Naive thymus-derived CD4-positive, alpha-beta T cell (primary cell): Measurements from ENCODE around the gene ADGRG1. TPM values are rescaled to one million over a fixed set of nuclear protein-coding genes. Genes with fewer than 3 reads are reported as not detected.
A peak's percentile ranks its signal among the peaks of the same experiment; 100 is the strongest.

Experiments
- ATAC-seq: fragments of 150-1000 bp; cut with Tn5 transposase; 2 replicates; pipeline ENCODE4 v1.10.0; 2021; ENCODE audit warnings: mild to moderate bottlenecking, moderate library complexity
- CTCF ChIA-PET: fragments of 350-600 bp; sonication (Branson Sonifier 250); formaldehyde crosslinking; loops from one replicate; lab custom pipeline; 2021; ENCODE audit warnings: antibody characterized with exemption; lab: Charles Lee
- POLR2A ChIA-PET: fragments of 350-600 bp; sonication (Branson Sonifier 250); formaldehyde crosslinking; loops from one replicate; lab custom pipeline; 2021; ENCODE audit warnings: antibody characterized with exemption, inconsistent platforms; lab: Charles Lee
- DNase-seq, 9 donors: peaks; one replicate each; pipeline versions ENCODE4 v3.0.0 to v3.0.0-alpha.2; 2020 to 2022; ENCODE audit warnings: mixed read lengths in 1 of 9
- H3K27ac ChIP-seq: one replicate; pipeline ENCODE4 v1.7.0; 2013; ENCODE audit warnings: mild to moderate bottlenecking, low read depth, low read length, moderate library complexity
- H3K27me3 ChIP-seq, 2 donors: one replicate each; pipeline ENCODE4 v1.7.0; 2013; ENCODE audit warnings: low read length in 2 of 2, mild to moderate bottlenecking in 2 of 2, moderate library complexity in 2 of 2; ENCODE audit not compliant: control insufficient read depth in 2 of 2, insufficient read depth in 2 of 2
- H3K36me3 ChIP-seq, 3 experiments: 1 replicate in 2 of 3; 2 replicates in 1 of 3; pipeline ENCODE4 v1.7.0; 2013; ENCODE audit warnings: low read length in 3 of 3, mild to moderate bottlenecking in 3 of 3, moderate library complexity in 1 of 3; ENCODE audit not compliant: insufficient read depth in 3 of 3, control insufficient read depth in 2 of 3
- H3K4me1 ChIP-seq, 2 donors: one replicate each; pipeline ENCODE4 v1.7.0; 2013; ENCODE audit warnings: low read length in 2 of 2, mild to moderate bottlenecking in 2 of 2, moderate library complexity in 1 of 2; ENCODE audit not compliant: control insufficient read depth in 2 of 2, insufficient read depth in 2 of 2
- H3K4me3 ChIP-seq: 2 replicates; pipeline ENCODE4 v1.7.0; 2013; ENCODE audit warnings: mild to moderate bottlenecking, low read length
- H3K9me3 ChIP-seq, 3 experiments: 1 replicate in 2 of 3; 2 replicates in 1 of 3; pipeline ENCODE4 v1.7.0; 2013; ENCODE audit warnings: low read length in 3 of 3; ENCODE audit not compliant: control insufficient read depth in 2 of 3
- H3K27ac Mint-ChIP-seq, 9 donors: one replicate each; pipeline ENCODE4 v1.8.0; 2020 to 2022; ENCODE audit warnings: mixed read lengths in 9 of 9, mild to moderate bottlenecking in 8 of 9, moderate library complexity in 5 of 9, inconsistent platforms in 2 of 9
- H3K27me3 Mint-ChIP-seq, 5 donors: one replicate each; pipeline ENCODE4 v1.8.0; 2021 to 2022; ENCODE audit warnings: mixed read lengths in 5 of 5, mild to moderate bottlenecking in 1 of 5
- H3K36me3 Mint-ChIP-seq, 5 donors: one replicate each; pipeline ENCODE4 v1.8.0; 2020 to 2022; ENCODE audit warnings: mixed read lengths in 5 of 5, mild to moderate bottlenecking in 3 of 5, inconsistent platforms in 1 of 5
- H3K4me1 Mint-ChIP-seq, 7 donors: one replicate each; pipeline ENCODE4 v1.8.0; 2020 to 2022; ENCODE audit warnings: mixed read lengths in 7 of 7, mild to moderate bottlenecking in 3 of 7, inconsistent platforms in 1 of 7
- H3K4me3 Mint-ChIP-seq, 10 donors: one replicate each; pipeline ENCODE4 v1.8.0; 2020 to 2022; ENCODE audit warnings: mild to moderate bottlenecking in 10 of 10, mixed read lengths in 10 of 10, moderate library complexity in 6 of 10, inconsistent platforms in 2 of 10
- H3K9me3 Mint-ChIP-seq, 11 donors: one replicate each; pipeline ENCODE4 v1.8.0; 2020 to 2022; ENCODE audit warnings: mixed read lengths in 11 of 11, mild to moderate bottlenecking in 4 of 11, inconsistent platforms in 1 of 11, moderate library complexity in 1 of 11
- intact Hi-C, 2 donors: fragments of 100-400 bp; cut with micrococcal nuclease; formaldehyde crosslinking; loops; one replicate each; pipeline ENCODE4 v1.15.1; 2023
- polyA plus RNA-seq, 2 donors: library from polyadenylated mRNA; unstranded; fragments of 300-500 nt; fragmentation: Illumina TruSeq; gene quantifications; one replicate each; pipeline ENCODE4 v1.2.3, GENCODE V29; 2021
- total RNA-seq, 6 experiments: library from RNA in 5 of 6; stranded (reverse) in 5 of 6; gene quantifications; 1 replicate in 5 of 6; 2 replicates in 1 of 6; pipeline ENCODE4 v1.2.3 and lab custom pipeline; 2021 to 2026

Gene ADGRG1
- total and polyA plus RNA-seq, 7 experiments from 2014 or later, result 0.07 to 96.0 (median 1.5) TPM

GRCh38 chr16:57601801-57602478 is 26.5 kb upstream of the ADGRG1 start:
- no peaks in the 10 kb centered on the region for H3K27me3 ChIP-seq

GRCh38 chr16:57603115-57604024 is 25.1 kb upstream of the ADGRG1 start:
- CTCF ChIA-PET, result interaction anchor here (1.1 kb wide), 1 partner anchor 46 kb away, joined by 4 read pairs; no protein-coding TSS in a partner anchor
- H3K36me3 ChIP-seq, result no peaks in the 10 kb centered on the region
- no peaks in the 10 kb centered on the region for H3K27me3 ChIP-seq
- H3K36me3 Mint-ChIP-seq, result peaks cover 0 to 4% (median 0%) of the 10 kb centered on the region in 5 donors
- peaks cover 16 to 58% (median 27%) of the 10 kb centered on the region in 7 donors for H3K4me1 Mint-ChIP-seq
- ATAC-seq, result no peak
- H3K9me3 Mint-ChIP-seq, result peaks cover 0 to 3% (median under 1%) of the 10 kb centered on the region in 11 donors
- peak overlapping the region in 7 of 9 donors; percentile 1 to 69 (median 24) for H3K27ac Mint-ChIP-seq
- no peak for DNase-seq
- POLR2A ChIA-PET, result no interaction called here
- peaks cover 0 to 2% (median 0%) of the 10 kb centered on the region in 5 donors for H3K27me3 Mint-ChIP-seq
- peaks cover 24 to 46% of the 10 kb centered on the region in 2 donors for H3K4me1 ChIP-seq
- no peak overlapping the region for H3K27ac ChIP-seq
- H3K4me3 Mint-ChIP-seq, result peak overlapping the region in 1 of 10 donors; percentile 10
- H3K4me3 ChIP-seq, result no peak overlapping the region
- intact Hi-C loops, result loop anchor here in 1 of 2 donors (10.0 kb wide), 1 partner anchor 69 kb away; the partner anchor contains the start of gene CCDC102A
- no peaks in the 10 kb centered on the region for H3K9me3 ChIP-seq

More at GRCh38 chr16:57601801-57602478, 26.5 kb upstream of the ADGRG1 start:
- ATAC-seq, result peak; percentile 88
- intact Hi-C loops, result loop anchor here (1.0 to 10.0 kb wide), 4 partner anchors 8 to 67 kb away; partner anchors contain the start of gene CCDC102A (in 1 of the 2)
- Mint-ChIP-seq H3K36me3 (peaks cover 0 to 7% (median 4%) of the 10 kb centered on the region in 5 donors), H3K27ac (peak overlapping the region; percentile 80 to 96 (median 90)), H3K9me3 (peaks cover 0 to 17% (median 7%) of the 10 kb centered on the region in 11 donors), H3K27me3 (peaks cover 0 to 2% (median 0%) of the 10 kb centered on the region in 5 donors), H3K4me1 (peaks cover 16 to 52% (median 27%) of the 10 kb centered on the region in 7 donors), H3K4me3 (peak overlapping the region; percentile 28 to 77 (median 58))
- Histone ChIP-seq H3K9me3 (no peaks in the 10 kb centered on the region), H3K27ac (peak overlapping the region; percentile 51), H3K36me3 (no peaks in the 10 kb centered on the region), H3K4me3 (no peak overlapping the region), H3K4me1 (peaks cover 24 to 46% of the 10 kb centered on the region in 2 donors)
- ChIA-PET POLR2A (interaction anchor here (1.0 to 3.2 kb wide), 3 partner anchors 8 to 415 kb away, joined by 3 to 11 read pairs (median 4); no protein-coding TSS in a partner anchor), CTCF (interaction anchor here (0.6 to 1.4 kb wide), 4 partner anchors 9 to 49 kb away, joined by 3 to 4 read pairs (median 3); no protein-coding TSS in a partner anchor)
- peak in 8 of 9 donors; percentile 19 to 74 (median 56) for DNase-seq

- ChIA-PET CTCF (interaction anchor here (1.1 kb wide), 1 partner anchor 45 kb away, joined by 4 read pairs; no protein-coding TSS in a partner anchor), POLR2A (no interaction called here)
- ATAC-seq (no peak), DNase-seq (no peak)
- Mint-ChIP-seq H3K27me3 (peaks cover 0 to 2% (median 0%) of the 10 kb centered on the region in 5 donors), H3K9me3 (peaks cover 0 to 2% (median 0%) of the 10 kb centered on the region in 11 donors), H3K36me3 (peaks cover 0 to 3% (median 0%) of the 10 kb centered on the region in 5 donors), H3K27ac (peak overlapping the region in 2 of 9 donors; percentile 48 to 69), H3K4me1 (peaks cover 18 to 63% (median 28%) of the 10 kb centered on the region in 7 donors), H3K4me3 (no peak overlapping the region)
- no peaks in the 10 kb centered on the region for H3K27me3 ChIP-seq
- H3K4me1 ChIP-seq, result peaks cover 25 to 54% of the 10 kb centered on the region in 2 donors
- H3K4me3 ChIP-seq, result no peak overlapping the region
- no peak overlapping the region for H3K27ac ChIP-seq
- no peaks in the 10 kb centered on the region for H3K9me3 ChIP-seq
- intact Hi-C loops, result loop anchor here in 1 of 2 donors (10.0 kb wide), 1 partner anchor 69 kb away; the partner anchor contains the start of gene CCDC102A
- H3K36me3 ChIP-seq, result no peaks in the 10 kb centered on the region
Observed at GRCh38 chr16:57604177-57604576, 24.3 kb upstream of the ADGRG1 start.

GRCh38 chr16:57606147-57606846 is 22.1 kb upstream of the ADGRG1 start:
- Histone ChIP-seq H3K9me3 (no peaks in the 10 kb centered on the region), H3K36me3 (no peaks in the 10 kb centered on the region), H3K4me3 (no peak overlapping the region), H3K4me1 (peaks cover 22 to 53% of the 10 kb centered on the region in 2 donors), H3K27me3 (no peaks in the 10 kb centered on the region), H3K27ac (no peak overlapping the region)
- Mint-ChIP-seq H3K27me3 (peaks cover 0 to 2% (median 0%) of the 10 kb centered on the region in 5 donors), H3K36me3 (peaks cover 0 to 3% (median 0%) of the 10 kb centered on the region in 5 donors), H3K4me1 (peaks cover 18 to 67% (median 32%) of the 10 kb centered on the region in 7 donors), H3K4me3 (no peak overlapping the region), H3K27ac (no peak overlapping the region), H3K9me3 (no peaks in the 10 kb centered on the region)
- ChIA-PET POLR2A (no interaction called here), CTCF (no interaction called here)
- intact Hi-C loops, result loop anchor here in 1 of 2 donors (10.0 kb wide), 1 partner anchor 71 kb away; the partner anchor contains the start of gene CCDC102A
- no peak for ATAC-seq
- DNase-seq, result no peak

GRCh38 chr16:57606847-57607501 is 21.5 kb upstream of the ADGRG1 start:
- no peak overlapping the region for H3K27ac Mint-ChIP-seq
- no peaks in the 10 kb centered on the region for H3K9me3 Mint-ChIP-seq
- Histone ChIP-seq H3K4me1 (peaks cover 16 to 54% of the 10 kb centered on the region in 2 donors), H3K9me3 (no peaks in the 10 kb centered on the region), H3K27ac (no peak overlapping the region), H3K27me3 (no peaks in the 10 kb centered on the region), H3K4me3 (no peak overlapping the region), H3K36me3 (no peaks in the 10 kb centered on the region)
- intact Hi-C loops, result loop anchor here in 1 of 2 donors (10.0 kb wide), 1 partner anchor 72 kb away; the partner anchor contains the start of gene CCDC102A
- peaks cover 11 to 63% (median 25%) of the 10 kb centered on the region in 7 donors for H3K4me1 Mint-ChIP-seq
- ChIA-PET POLR2A (no interaction called here), CTCF (no interaction called here)
- H3K4me3 Mint-ChIP-seq, result no peak overlapping the region
- ATAC-seq (no peak), DNase-seq (no peak)
- H3K27me3 Mint-ChIP-seq, result peaks cover 0 to 2% (median 0%) of the 10 kb centered on the region in 5 donors
- H3K36me3 Mint-ChIP-seq, result peaks cover 0 to 3% (median 0%) of the 10 kb centered on the region in 5 donors
